ENCODE data around the gene DPP3. TPM values are rescaled to one million over a fixed set of nuclear protein-coding genes. Genes with fewer than 3 reads are reported as not detected.

The DPP3 gene
- total and polyA plus RNA-seq, 2 of the 4 experiments (the other 2 are of a cell fraction): 51.8 to 66.3 TPM

GRCh38 chr11:66443602-66444001 is 36.6 kb upstream of the DPP3 start:
- TF ChIP-seq ELK1 (IDR thresholded peaks at IDR 0.05; ENCODE audit: borderline replicate concordance, low read depth, low read length) (no peak), CEBPB (IDR thresholded peaks at IDR 0.05; ENCODE audit: low read depth, low read length) (peak; percentile 96), FOS (IDR thresholded peaks at IDR 0.05; ENCODE audit: low read depth, low read length) (peak; percentile 80), CHD1 (IDR thresholded peaks at IDR 0.05; ENCODE audit: low read depth, low read length) (no peak), MXI1 (IDR thresholded peaks at IDR 0.05; ENCODE audit: borderline replicate concordance, low read depth, low read length) (0 out of 2 replicates have a peak, but pooled peaks have one; percentile 44), BHLHE40 (IDR thresholded peaks at IDR 0.05; ENCODE audit: low read depth, low read length) (peak; percentile 27)
- Histone ChIP-seq H3K79me1 (ENCODE audit: low read depth in 1 of 2, low read length in 2 of 2) (no peaks in the 10 kb centered on the region), H3K4me2 (ENCODE audit: low read depth, low read length) (no peak overlapping the region), H2BK15ac (ENCODE audit: low read depth, low read length) (peak overlapping the region; percentile 64; the same call in 1 of the 3 replicates), H3K4me3 (ENCODE audit: insufficient read depth, low read depth, low read length) (no peak overlapping the region), H3K9me3 (ENCODE audit: control insufficient read depth, insufficient read depth, low read length) (peaks cover 5% of the 10 kb centered on the region), H3K9me1 (ENCODE audit: insufficient read depth, low read length) (0 out of 2 replicates have a peak, but pooled peaks cover 2% of the 10 kb centered on the region), H3K27me3 (ENCODE audit: control insufficient read depth, insufficient read depth, low read length) (peaks cover 13% of the 10 kb centered on the region), H3K23ac (ENCODE audit: low read depth, low read length) (no peak overlapping the region), H4K91ac (ENCODE audit: insufficient read depth, low read depth, low read length) (peak overlapping the region; percentile 60; the same call in 1 of the 2 replicates), H3K4ac (ENCODE audit: low read depth, low read length) (peak overlapping the region; percentile 74), H2BK120ac (ENCODE audit: low read depth, low read length) (peak overlapping the region; percentile 83), H3K9ac (ENCODE audit: low read depth, low read length) (no peak overlapping the region), H4K20me1 (ENCODE audit: insufficient read depth, low read length) (0 out of 2 replicates have a peak, but pooled peaks cover 2% of the 10 kb centered on the region), H3K56ac (ENCODE audit: extremely low read depth, insufficient read depth, low read length) (no peak overlapping the region), H2BK5ac (ENCODE audit: low read depth, low read length, poor library complexity, severe bottlenecking) (peak overlapping the region; percentile 91), H2AK5ac (ENCODE audit: low read depth, low read length) (peak overlapping the region; percentile 71), H2BK20ac (ENCODE audit: low read depth, low read length) (peak overlapping the region; percentile 86), H3K18ac (ENCODE audit: low read depth, low read length) (peak overlapping the region; percentile 6), H3K4me1 (ENCODE audit: control insufficient read depth, insufficient read depth, low read length) (peaks cover 6% of the 10 kb centered on the region), H3K36me3 (ENCODE audit: control insufficient read depth, insufficient read depth, low read length) (no peaks in the 10 kb centered on the region), H3K27ac (ENCODE audit: insufficient read depth, low read length) (peak overlapping the region; percentile 92), H4K8ac (ENCODE audit: low read depth in 2 of 2, low read length in 2 of 2) (peak overlapping the region; percentile 20 to 66; a peak in 3 of 4 replicates), H4K5ac (ENCODE audit: low read depth, low read length) (peak overlapping the region; percentile 0; the same call in 1 of the 2 replicates), H2AFZ (replicated peaks; ENCODE audit: low read length, poor library complexity) (peak overlapping the region; percentile 18), H3K14ac (replicated peaks; ENCODE audit: low read depth, low read length) (peak overlapping the region; percentile 60; the same call in 1 of the 2 replicates), H2AK9ac (replicated peaks; ENCODE audit: low read depth, low read length, poor library complexity) (no peak overlapping the region)
- dilution Hi-C loops (cut with HindIII; ENCODE audit: low sequenced_read_pairs, unreplicated experiment) (no loop called here), intact Hi-C loops (cut with micrococcal nuclease) (no loop called here), in situ Hi-C loops (cut with MboI; ENCODE audit: low sequenced_read_pairs) (no loop called here)
- ChIA-PET CTCF (no interaction called here), POLR2A (ENCODE audit: unreplicated experiment) (no interaction called here)
- DNase-seq: peak; percentile 92
- 44% methylated on average over 4 of the region's 4 CpGs; no CpG with 5 or more reads in 1 of the 2 experiments for WGBS, 2 experiments (ENCODE audit: extremely low coverage in 2 of 2, insufficient read length in 1 of 2)
- ATAC-seq (ENCODE audit: low read depth): peak; percentile 56
- BruUV-seq (replicated peaks): no TSS peak

Measured in IMR-90 (cell line).